Choroid plexus epithelial cell (primary cell): Measurements from ENCODE around the gene SH3PXD2A.

Experiments used
- DNase-seq: peaks from one replicate; pipeline ENCODE4 v3.0.0-alpha.2; 2010; ENCODE audit warnings: low read depth
- H3K4me3 ChIP-seq: 2 replicates; pipeline ENCODE4 v1.5.1; 2011; ENCODE audit warnings: low read depth, mild to moderate bottlenecking, control low read depth, low read length, moderate library complexity
- TF ChIP-seq, protein P1 (sequence below): conservative IDR thresholded peaks from 2 replicates; pipeline ENCODE4 v1.5.1; 2011; ENCODE audit warnings: low read depth, mild to moderate bottlenecking, control low read depth, inconsistent platforms, low read length, moderate library complexity

The SH3PXD2A gene

DNA sequence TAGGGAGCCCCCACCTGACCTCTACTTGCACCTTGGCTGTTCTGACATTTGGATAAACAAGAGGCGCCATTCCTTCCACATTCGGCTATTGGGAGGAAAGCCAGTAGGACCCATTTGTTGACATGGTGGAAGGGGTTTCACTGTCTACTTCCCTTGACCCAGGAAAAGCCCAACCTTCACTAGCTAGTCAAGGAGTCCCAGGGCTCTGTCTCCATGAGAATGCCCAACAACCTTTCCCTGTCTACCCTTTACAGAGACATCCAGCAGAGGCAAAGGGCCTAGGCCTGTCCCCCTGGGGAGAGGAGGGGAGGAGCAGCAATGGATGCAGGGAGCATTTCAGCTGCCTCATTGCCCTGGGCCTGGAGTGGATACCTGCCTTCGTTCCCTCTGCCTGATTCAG lies 225.8 kb downstream of the SH3PXD2A start:
- no peak overlapping the region for H3K4me3 ChIP-seq
- DNase-seq, result no peak
- TF ChIP-seq, protein P1, sequence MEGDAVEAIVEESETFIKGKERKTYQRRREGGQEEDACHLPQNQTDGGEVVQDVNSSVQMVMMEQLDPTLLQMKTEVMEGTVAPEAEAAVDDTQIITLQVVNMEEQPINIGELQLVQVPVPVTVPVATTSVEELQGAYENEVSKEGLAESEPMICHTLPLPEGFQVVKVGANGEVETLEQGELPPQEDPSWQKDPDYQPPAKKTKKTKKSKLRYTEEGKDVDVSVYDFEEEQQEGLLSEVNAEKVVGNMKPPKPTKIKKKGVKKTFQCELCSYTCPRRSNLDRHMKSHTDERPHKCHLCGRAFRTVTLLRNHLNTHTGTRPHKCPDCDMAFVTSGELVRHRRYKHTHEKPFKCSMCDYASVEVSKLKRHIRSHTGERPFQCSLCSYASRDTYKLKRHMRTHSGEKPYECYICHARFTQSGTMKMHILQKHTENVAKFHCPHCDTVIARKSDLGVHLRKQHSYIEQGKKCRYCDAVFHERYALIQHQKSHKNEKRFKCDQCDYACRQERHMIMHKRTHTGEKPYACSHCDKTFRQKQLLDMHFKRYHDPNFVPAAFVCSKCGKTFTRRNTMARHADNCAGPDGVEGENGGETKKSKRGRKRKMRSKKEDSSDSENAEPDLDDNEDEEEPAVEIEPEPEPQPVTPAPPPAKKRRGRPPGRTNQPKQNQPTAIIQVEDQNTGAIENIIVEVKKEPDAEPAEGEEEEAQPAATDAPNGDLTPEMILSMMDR, result no peak

DNA sequence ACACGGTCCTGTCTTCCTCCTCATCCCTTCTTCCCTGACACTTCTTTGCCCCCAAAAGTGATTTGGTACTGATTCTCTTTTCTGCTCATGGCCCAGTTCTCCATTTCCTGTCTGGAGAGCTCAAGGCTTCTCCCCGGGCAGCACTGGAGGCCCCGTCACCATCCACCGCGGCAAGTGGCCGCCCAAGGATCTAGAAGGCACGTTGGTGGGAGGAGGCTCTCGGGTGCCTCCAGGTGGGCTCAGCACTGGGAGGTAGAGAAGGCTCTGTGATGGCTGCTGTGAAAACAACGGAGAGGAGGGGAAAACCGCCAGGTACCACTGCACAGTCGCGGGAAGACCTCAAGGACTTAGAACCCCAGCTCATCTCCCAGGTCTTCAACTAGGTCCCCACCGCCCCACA lies 227.5 kb downstream of the SH3PXD2A start:
- H3K4me3 ChIP-seq, result no peak overlapping the region
- no peak for DNase-seq
- TF ChIP-seq, protein P1, result no peak

GRCh38 chr10:103627111-103627892 lies 228.1 kb downstream of the SH3PXD2A start:
- TF ChIP-seq, protein P1, result no peak
- no peak for DNase-seq
- H3K4me3 ChIP-seq, result no peak overlapping the region

GRCh38 chr10:103626178-103626577 lies 229.2 kb downstream of the SH3PXD2A start:
- H3K4me3 ChIP-seq, result no peak overlapping the region
- TF ChIP-seq, protein P1, result no peak
- no peak for DNase-seq

GRCh38 chr10:103622935-103623574 lies 232.3 kb downstream of the SH3PXD2A start:
- no peak for DNase-seq
- no peak overlapping the region for H3K4me3 ChIP-seq
- TF ChIP-seq, protein P1, result no peak

DNA sequence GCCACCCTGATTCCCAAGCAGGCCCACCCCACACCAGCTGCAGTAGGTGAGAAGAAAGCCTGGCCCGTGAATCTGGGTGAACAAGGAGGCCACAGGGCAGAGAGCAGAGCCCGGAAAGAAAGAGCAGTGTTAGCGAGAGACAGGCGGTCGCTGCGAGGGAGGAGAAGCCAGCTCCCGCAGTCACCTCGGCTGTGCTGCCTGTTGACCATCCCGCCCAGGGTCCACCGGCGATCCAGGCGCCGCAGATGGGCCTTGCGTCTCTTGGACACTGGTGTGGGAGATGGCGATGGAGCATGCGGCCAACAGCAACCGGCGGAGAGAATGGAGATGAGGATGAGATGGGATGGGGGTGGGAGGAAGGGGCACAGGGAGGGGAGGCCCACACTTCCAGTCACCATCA lies 233.1 kb downstream of the SH3PXD2A start:
- TF ChIP-seq, protein P1, result no peak

GRCh38 chr10:103621783-103622125 lies 233.6 kb downstream of the SH3PXD2A start:
- DNase-seq, result no peak
- TF ChIP-seq, protein P1, result no peak
- H3K4me3 ChIP-seq, result no peak overlapping the region

More for the DNA sequence above, 233.1 kb downstream of the SH3PXD2A start:
- no peak for DNase-seq
- H3K4me3 ChIP-seq, result no peak overlapping the region
